ENCODE data around the gene POLG2. TPM values are rescaled to one million over a fixed set of nuclear protein-coding genes. Genes with fewer than 3 reads are reported as not detected.

The POLG2 gene
- total RNA-seq, result 5.9 and 8.7 TPM in 2 replicates

GRCh38 chr17:64496786-64497564 lies at the start of gene POLG2:
Gene POLG2 (minus strand): TSS chr17:64497054. CDS start chr17:64496968, 86 bp downstream.
- DNase-seq, result peak; percentile 95

GRCh38 chr17:64544742-64545141 lies 47.9 kb upstream of the POLG2 start:
- DNase-seq, result no peak

- no peak for DNase-seq
These were observed 43.4 kb upstream of the POLG2 start for GRCh38 chr17:64540118-64540776.

GRCh38 chr17:64538508-64539130 lies 41.8 kb upstream of the POLG2 start:
- no peak for DNase-seq

- DNase-seq, result peak; percentile 22
These were observed 40.6 kb upstream of the POLG2 start for GRCh38 chr17:64537488-64537887.

GRCh38 chr17:64536913-64537312 lies 40.1 kb upstream of the POLG2 start:
- DNase-seq, result no peak

- no peak for DNase-seq
These were observed 38.5 kb upstream of the POLG2 start for GRCh38 chr17:64535357-64535756.

- DNase-seq, result peak; percentile 47
These were observed 37.3 kb upstream of the POLG2 start for GRCh38 chr17:64534187-64534586.

GRCh38 chr17:64533784-64534183 lies 36.9 kb upstream of the POLG2 start:
- no peak for DNase-seq

GRCh38 chr17:64532409-64532808 lies 35.6 kb upstream of the POLG2 start:
- no peak for DNase-seq

- no peak for DNase-seq
These were observed 35.1 kb upstream of the POLG2 start for GRCh38 chr17:64531955-64532371.

GRCh38 chr17:64529221-64529620 lies 32.4 kb upstream of the POLG2 start:
- no peak for DNase-seq

GRCh38 chr17:64527914-64528313 lies 31.1 kb upstream of the POLG2 start:
- DNase-seq, result no peak

- no peak for DNase-seq
These were observed 23.5 kb upstream of the POLG2 start for GRCh38 chr17:64520359-64520758.

GRCh38 chr17:64519601-64520000 lies 22.7 kb upstream of the POLG2 start:
- peak; percentile 67 for DNase-seq

GRCh38 chr17:64515829-64516228 lies 19.0 kb upstream of the POLG2 start:
- DNase-seq, result no peak

GRCh38 chr17:64515419-64515818 lies 18.6 kb upstream of the POLG2 start:
- no peak for DNase-seq

GRCh38 chr17:64509179-64509578 lies 12.3 kb upstream of the POLG2 start:
- no peak for DNase-seq

GRCh38 chr17:64508683-64509082 lies 11.8 kb upstream of the POLG2 start:
- DNase-seq, result no peak

- peak; percentile 86 for DNase-seq
These were observed 10.5 kb upstream of the POLG2 start for GRCh38 chr17:64507413-64507782.

GRCh38 chr17:64506576-64507412 lies 9.9 kb upstream of the POLG2 start, which contains the start of gene CEP95:
Gene CEP95 (plus strand): TSS chr17:64506977. CDS start chr17:64507098, 121 bp downstream.
- peak; percentile 98 for DNase-seq

- DNase-seq, result peak; percentile 98
These were observed 9.3 kb upstream of the POLG2 start, which contains the start of gene DDX5 for GRCh38 chr17:64506201-64506575. Gene DDX5 (minus strand): TSS chr17:64506289. CDS start chr17:64506119, 170 bp downstream.
